NCI-H1092 (cell line): ENCODE measurements around the gene FOSL1.
A peak's percentile ranks its signal among the peaks of the same experiment; 100 is the strongest.
"Not testable (repeated sequence)": the region's sequence is repeated elsewhere in the genome, so short reads cannot be mapped to it uniquely, and the experiment has no call there.

Experiments used
- DNase-seq: peaks from one replicate; lab custom pipeline; 2025; lab: John Stamatoyannopoulos, UW

Gene FOSL1

DNA sequence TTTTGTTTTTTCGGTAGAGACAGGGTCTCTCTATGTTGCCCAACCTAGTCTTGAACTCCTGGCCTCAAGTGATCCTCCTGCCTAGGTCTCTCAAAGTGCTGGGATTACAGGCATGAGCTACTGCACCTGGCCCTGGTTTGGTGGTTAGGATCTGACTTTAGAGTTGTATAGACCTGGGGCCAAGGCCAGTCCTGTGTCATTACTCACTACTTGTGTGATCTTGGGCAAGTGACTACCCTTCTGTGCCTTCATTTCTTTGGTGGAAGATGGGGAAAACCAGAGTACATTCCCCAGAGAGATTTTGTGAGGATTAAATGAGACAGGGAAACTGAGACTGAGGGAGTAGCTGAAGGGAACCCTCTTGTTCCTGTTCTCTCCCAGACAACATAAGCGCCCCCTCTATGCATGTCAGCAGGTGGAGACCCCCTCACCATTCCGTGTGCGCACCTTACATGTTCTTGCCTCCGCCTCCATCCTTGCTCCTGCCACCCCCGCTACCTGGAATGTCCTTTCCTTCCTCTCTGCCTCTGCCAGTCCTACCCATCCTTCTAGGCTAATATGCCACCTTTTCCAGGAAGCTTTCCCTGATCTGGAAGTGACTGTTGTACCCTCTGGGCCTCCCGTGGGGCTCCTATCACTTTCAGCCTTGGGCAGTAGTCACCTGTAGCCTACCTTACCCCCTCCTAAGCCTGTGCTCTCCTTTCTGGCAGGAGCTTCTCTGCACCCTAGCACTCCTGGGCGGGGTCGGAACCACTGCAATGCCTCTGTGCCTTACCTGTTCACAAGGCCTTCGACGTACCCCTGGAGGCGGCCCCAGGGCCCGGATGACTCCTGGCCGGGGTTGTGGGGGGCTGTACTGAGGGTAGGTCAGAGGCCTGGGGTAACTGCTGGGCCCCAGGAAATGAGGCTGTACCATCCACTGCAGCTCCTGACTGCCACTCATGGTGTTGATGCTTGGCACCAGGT lies 3.9 kb downstream of the FOSL1 start:
- no peak for DNase-seq

DNA sequence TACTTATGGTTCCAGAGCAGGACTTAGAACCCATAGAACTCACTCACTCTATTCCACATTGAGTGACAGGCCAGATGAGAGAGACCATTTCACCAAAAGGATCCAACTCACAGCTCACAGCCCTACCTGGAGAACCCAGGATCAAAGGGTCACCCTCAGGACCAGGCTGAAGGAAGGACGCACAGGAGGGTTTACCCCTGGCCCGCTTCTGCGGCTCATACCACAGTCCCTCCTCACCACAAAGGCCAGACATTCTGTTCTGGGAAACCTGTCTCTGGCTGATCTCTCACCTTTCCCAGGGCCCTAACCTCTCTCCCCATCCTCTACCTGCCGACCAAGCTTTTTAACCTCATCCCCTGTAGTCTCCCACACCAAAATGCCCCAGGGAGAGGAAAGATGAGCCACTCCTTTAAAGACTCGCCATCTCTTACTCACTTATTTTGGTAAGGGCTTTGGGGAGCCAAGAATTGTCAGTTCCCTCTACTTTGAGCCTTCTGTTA lies 4.7 kb downstream of the FOSL1 start:
- DNase-seq: no peak

GRCh38 chr11:65894034-65894591 lies 6.1 kb downstream of the FOSL1 start:
- DNase-seq: no peak

DNA sequence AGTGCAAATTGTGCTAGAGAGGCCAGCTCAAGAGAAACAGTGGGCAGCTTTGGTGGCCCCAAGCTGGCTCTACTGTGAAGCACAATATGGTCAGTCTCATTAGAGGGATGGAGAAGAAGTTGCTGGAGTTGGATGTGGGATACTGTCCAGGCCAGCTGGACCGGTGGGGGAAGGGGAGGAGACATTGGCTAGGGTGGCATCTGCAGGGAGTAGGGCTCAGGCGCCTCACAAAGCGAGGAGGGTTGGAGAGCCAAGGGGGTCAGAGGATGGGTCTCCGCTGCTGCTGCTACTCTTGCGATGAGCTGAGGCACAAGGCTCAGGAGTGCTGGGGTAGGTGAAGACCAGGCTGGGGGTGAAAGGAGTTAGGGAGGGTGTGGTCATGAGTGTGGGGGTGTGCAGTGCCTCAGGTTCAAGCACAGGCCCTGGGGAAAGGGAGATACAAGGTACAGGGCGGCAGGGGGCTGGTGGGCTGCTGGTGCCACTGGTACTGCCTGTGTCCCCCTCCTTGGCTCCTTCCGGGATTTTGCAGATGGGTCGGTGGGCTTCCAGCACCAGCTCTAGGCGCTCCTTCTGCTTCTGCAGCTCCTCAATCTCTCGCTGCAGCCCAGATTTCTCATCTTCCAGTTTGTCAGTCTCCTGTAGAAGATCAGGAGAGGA lies 7.4 kb downstream of the FOSL1 start:
- DNase-seq: no peak

GRCh38 chr11:65892137-65892540 lies 8.0 kb downstream of the FOSL1 start:
- DNase-seq: not testable (repeated sequence)

GRCh38 chr11:65891219-65892136 lies 8.7 kb downstream of the FOSL1 start:
- DNase-seq: peak; percentile 64

DNA sequence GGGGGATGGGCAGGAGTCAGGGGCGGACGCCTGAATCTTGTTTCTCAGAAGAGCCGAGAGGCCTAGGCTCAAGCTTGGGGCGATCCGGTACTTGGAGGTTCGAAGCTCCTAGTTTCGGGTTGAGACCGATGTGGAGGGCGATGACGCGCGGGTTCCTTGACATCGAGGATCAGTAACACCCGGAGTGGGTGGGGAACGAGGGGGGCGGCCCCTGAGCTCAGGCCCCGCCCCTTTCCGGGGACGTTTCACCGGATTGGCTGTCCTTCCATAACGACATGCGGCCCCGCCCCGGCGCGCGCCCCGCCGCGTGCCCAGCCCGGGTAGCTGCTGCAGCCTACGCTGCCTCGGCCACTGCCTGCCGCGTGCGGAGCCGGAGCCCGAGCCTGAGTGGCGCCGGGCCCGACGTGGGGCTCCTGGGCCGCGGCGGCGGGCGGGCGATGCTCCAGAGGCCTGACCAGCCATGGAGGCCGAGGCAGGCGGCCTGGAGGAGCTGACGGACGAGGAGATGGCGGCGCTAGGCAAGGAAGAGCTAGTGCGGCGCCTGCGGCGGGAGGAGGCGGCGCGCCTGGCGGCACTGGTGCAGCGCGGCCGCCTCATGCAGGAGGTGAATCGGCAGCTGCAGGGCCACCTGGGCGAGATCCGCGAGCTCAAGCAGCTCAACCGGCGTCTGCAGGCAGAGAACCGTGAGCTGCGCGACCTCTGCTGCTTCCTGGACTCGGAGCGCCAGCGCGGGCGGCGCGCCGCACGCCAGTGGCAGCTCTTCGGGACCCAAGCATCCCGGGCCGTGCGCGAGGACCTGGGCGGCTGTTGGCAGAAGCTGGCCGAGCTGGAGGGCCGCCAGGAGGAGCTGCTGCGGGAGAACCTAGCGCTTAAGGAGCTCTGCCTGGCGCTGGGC lies 9.6 kb downstream of the FOSL1 start, which contains the start of gene CCDC85B:
CCDC85B (plus strand) TSS at position 350 of the 895 bp plus-strand sequence; CDS start at position 461, 111 bp downstream.
- DNase-seq: peak; percentile 95

DNA sequence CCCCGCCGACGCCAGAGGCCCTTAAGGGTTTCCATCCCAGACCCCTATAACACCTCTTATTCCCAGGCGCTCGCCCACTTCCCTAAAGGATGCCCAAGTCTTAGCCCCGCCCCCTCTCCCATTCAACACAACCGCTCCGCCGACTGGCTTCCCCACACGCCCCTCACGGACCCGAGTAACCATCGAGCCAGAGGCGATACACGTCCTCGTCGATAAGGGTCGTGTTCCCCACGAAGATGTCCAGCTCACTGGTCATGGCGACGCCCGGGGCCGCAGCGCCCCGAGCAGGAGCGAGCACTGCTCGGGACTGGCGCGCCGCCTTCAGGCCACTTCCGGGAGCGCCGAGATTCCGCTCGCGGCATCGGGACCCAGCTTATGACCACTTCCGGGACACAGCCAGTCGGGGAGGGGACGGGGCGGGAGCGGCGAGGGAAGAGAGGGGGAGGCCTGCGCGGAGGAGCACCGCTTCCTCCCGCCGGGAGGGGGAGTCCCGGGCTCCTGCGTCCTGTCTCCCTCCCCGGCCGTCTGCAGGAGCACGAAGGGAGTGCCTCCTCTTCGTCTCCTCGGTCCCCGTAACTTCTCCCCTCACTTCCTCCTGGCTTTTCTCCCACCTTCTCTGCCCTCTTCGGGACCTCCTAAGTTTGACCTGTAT lies 11.9 kb downstream of the FOSL1 start, which contains the start of gene FIBP:
FIBP (minus strand) TSS at position 309 of the 652 bp plus-strand sequence; CDS start at position 256, 53 bp downstream.
- DNase-seq: peak; percentile 98

DNA sequence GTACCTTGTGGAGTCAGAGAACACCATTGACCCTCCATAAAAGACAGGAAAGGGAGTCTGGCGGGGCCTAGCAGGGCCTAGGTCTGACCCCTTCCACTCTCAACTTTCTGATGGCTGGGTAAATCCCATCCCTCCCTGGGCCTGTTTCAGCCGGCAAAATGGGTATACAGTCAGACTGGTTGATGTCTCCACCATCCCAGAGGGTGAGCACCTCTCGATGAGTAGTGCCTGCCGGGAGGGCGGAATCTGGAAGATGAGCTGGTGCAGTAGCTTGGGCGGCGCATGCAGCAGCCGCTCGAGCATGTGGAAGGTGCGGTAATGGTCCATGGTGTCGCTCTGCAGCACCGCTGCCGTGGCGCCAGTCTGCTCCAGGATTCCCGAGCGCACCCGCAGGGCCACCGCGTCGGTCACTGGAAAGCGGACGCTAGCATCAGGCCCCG lies 12.4 kb downstream of the FOSL1 start:
- no peak for DNase-seq

DNA sequence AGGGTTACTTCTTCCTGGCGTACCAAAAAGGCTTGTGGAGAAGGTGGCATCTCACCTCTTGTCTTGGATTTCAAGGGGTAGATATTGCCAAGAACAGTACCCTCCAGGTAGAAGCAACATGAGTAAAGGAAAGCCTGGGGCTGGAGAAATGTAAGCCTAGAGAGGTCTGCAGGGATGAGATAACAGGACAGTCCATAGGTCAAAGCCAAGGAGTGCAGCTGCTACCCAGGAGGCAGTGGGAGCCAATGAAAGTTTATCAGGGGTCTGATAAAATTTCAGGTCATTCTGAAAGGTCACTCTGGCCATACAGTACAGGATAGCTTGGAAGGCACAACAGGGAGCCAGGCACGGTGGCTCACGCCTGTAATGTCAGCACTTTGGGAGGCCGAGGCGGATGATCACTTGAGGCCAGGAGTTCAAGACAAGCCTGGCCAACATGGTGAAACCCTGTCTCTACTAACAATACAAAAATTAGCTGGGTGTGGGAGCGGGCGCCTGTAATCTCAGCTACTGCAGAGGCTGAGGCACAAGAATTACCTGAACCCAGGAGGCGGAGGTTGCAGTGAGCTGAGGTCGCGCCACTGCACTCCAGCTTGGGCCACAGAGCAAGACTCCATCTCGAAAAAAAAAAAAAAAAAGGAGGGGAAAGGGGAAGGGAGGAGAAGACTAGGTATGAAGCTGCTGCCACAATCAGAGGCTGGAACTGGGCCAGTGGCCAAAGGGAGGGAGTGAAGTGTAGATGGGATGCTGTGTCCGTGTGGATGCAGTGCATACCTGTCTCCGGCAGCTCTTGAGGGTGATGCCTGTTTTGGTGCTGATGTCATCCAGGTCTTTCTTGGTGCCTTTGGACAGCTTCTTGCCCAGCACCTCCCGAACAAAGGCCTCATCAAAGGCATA lies 13.1 kb downstream of the FOSL1 start:
- no peak for DNase-seq

DNA sequence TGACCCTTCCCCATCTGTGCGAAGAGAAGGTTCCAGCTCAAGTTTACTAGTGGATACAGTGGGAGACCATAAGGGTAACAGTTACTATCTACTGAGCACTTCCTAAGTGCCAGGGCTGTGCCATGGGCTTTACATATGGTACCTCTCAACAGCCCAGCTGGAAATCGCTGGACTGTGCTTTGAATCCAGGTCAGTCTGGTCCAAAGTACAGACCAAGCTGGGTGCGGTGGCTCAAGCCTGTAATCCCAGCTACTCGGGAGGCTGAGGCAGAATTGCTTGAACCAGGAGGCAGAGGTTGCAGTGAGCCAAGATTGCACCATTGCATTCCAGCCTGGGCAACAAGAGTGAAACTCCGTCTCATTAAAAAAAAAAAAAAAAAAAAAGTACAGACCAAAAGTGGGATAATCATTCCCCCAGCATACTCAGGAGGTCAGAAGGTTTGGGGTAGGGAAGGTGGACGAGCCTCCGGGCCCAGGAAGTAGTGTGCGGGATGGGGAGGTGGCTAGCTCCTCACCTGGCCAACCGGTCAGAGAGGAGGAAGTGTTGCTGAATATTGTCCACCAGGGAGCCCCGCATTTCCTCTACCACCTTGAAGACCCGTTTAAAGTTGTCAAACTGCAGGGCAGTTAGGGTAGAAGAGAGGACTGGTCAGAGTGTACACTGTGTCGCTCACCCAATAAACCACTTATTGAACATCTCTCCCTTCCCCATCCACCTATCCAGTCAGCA lies 14.2 kb downstream of the FOSL1 start:
- DNase-seq: no peak

GRCh38 chr11:65885231-65885630 lies 15.0 kb downstream of the FOSL1 start:
- no peak for DNase-seq

DNA sequence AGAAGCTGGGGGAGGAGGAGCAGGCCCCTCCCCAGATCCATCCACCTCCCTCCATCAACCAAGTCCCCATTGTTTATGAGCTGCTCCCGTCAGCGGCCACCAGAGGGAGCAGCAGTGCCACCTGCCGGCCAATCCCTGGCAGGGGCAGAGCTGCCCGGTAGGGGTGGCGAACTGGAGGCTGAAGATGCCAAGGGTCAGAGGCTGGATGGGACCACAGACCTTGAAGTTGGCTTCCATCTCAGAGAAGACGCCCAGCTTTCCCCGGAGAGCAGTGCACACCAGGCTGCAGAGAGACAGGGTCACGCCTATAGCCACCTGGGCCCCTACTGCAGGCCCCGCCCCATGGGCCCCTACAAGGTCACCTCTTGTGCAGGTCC lies 15.5 kb downstream of the FOSL1 start:
- peak; percentile 69 for DNase-seq

GRCh38 chr11:65883786-65884715 lies 16.1 kb downstream of the FOSL1 start:
- DNase-seq: no peak

DNA sequence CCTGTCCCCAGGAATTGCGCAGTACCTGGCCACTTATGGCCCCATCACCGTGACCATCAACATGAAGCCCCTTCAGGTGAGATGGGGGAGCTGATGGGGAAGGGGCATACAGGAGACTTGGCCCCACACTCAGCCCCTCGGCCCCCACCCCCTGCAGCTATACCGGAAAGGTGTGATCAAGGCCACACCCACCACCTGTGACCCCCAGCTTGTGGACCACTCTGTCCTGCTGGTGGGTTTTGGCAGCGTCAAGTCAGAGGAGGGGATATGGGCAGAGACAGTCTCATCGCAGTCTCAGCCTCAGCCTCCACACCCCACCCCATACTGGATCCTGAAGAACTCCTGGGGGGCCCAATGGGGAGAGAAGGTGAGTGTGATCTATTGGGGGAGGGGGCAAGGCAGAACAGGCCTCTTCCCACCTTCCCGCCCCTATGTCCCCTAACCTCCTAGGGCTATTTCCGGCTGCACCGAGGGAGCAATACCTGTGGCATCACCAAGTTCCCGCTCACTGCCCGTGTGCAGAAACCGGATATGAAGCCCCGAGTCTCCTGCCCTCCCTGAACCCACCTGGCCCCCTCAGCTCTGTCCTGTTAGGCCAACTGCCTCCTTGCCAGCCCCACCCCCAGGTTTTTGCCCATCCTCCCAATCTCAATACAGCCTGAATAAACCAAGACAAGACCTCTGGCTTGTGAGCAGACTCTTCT lies 17.0 kb downstream of the FOSL1 start:
- no peak for DNase-seq
